Vagina (tissue), 2 donors: Measurements from ENCODE around the gene ULK4.
"Not testable (repeated sequence)": the region's sequence is repeated elsewhere in the genome, so short reads cannot be mapped to it uniquely, and the experiment has no call there.

ENCODE experiments used
- CTCF ChIP-seq, 3 experiments: fragments of 450-650 bp in 2 of 3; fragments of 200-600 bp in 1 of 3; sonication (generic) in 1 of 3; IDR thresholded peaks; one replicate each; pipeline ENCODE4 v1.5.1; 2017 to 2019; ENCODE audit warnings: antibody characterized with exemption in 3 of 3, mild to moderate bottlenecking in 2 of 3, moderate library complexity in 2 of 3
- POLR2A ChIP-seq, 2 donors: fragments of 450-650 bp; IDR thresholded peaks; one replicate each; pipeline ENCODE4 v1.6.1; 2017; ENCODE audit warnings: antibody characterized with exemption in 2 of 2, mild to moderate bottlenecking in 2 of 2, moderate library complexity in 2 of 2

- not testable (repeated sequence) for TF ChIP-seq POLR2A, CTCF (IDR thresholded peaks at IDR 0.05)
Observed at GRCh38 chr3:41983091-41983490, 21.2 kb upstream of the ULK4 start.
